Progenitor cell of endocrine pancreas (in vitro differentiated cells): ENCODE measurements around the gene CCBE1. TPM values are rescaled to one million over a fixed set of nuclear protein-coding genes. Genes with fewer than 3 reads are reported as not detected.

Experiments
- DNase-seq: peaks from one replicate; pipeline ENCODE4 v3.0.0; 2021; ENCODE audit warnings: low spot score; ENCODE audit not compliant: unreplicated experiment
- H3K27ac Mint-ChIP-seq: 2 replicates; pipeline ENCODE4 v1.8.0; 2021; ENCODE audit warnings: mild to moderate bottlenecking, moderate library complexity, mixed read lengths
- H3K27me3 Mint-ChIP-seq: 2 replicates; pipeline ENCODE4 v1.8.0; 2021; ENCODE audit warnings: mixed read lengths
- H3K36me3 Mint-ChIP-seq: 2 replicates; pipeline ENCODE4 v1.8.0; 2022; ENCODE audit warnings: mixed read lengths; ENCODE audit not compliant: insufficient read depth
- H3K4me1 Mint-ChIP-seq: 2 replicates; pipeline ENCODE4 v1.8.0; 2021; ENCODE audit warnings: low read depth, mixed read lengths
- H3K4me3 Mint-ChIP-seq: 2 replicates; pipeline ENCODE4 v1.8.0; 2021; ENCODE audit warnings: low read depth, mild to moderate bottlenecking, moderate library complexity, mixed read lengths
- H3K9me3 Mint-ChIP-seq: 2 replicates; pipeline ENCODE4 v1.8.0; 2021; ENCODE audit warnings: low read depth, mixed read lengths
- total RNA-seq: library from RNA; stranded (reverse); gene quantifications from 2 replicates; pipeline ENCODE4 v1.2.1, GENCODE V29; 2021
- TF ChIP-seq, protein P1 (sequence below): fragments of 200-600 bp; sonication (generic); IDR thresholded peaks from one replicate; pipeline ENCODE4 v1.5.0; 2021; ENCODE audit warnings: antibody characterized with exemption, mild to moderate bottlenecking; ENCODE audit not compliant: unreplicated experiment

The CCBE1 gene
- total RNA-seq, 1 donor from 2014 or later = 1.2 TPM

GRCh38 chr18:59540346-59540745 lies 156.9 kb downstream of the CCBE1 start:
- DNase-seq = no peak
- Mint-ChIP-seq H3K9me3 (no peaks in the 10 kb centered on the region), H3K4me3 (no peak overlapping the region), H3K4me1 (no peaks in the 10 kb centered on the region), H3K36me3 (no peaks in the 10 kb centered on the region), H3K27me3 (peaks cover 18% of the 10 kb centered on the region), H3K27ac (no peak overlapping the region)
- TF ChIP-seq, protein P1, sequence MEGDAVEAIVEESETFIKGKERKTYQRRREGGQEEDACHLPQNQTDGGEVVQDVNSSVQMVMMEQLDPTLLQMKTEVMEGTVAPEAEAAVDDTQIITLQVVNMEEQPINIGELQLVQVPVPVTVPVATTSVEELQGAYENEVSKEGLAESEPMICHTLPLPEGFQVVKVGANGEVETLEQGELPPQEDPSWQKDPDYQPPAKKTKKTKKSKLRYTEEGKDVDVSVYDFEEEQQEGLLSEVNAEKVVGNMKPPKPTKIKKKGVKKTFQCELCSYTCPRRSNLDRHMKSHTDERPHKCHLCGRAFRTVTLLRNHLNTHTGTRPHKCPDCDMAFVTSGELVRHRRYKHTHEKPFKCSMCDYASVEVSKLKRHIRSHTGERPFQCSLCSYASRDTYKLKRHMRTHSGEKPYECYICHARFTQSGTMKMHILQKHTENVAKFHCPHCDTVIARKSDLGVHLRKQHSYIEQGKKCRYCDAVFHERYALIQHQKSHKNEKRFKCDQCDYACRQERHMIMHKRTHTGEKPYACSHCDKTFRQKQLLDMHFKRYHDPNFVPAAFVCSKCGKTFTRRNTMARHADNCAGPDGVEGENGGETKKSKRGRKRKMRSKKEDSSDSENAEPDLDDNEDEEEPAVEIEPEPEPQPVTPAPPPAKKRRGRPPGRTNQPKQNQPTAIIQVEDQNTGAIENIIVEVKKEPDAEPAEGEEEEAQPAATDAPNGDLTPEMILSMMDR = no peak

- TF ChIP-seq, protein P1 = no peak
- no peaks in the 10 kb centered on the region for H3K36me3 Mint-ChIP-seq
- H3K27me3 Mint-ChIP-seq = peaks cover 19% of the 10 kb centered on the region
- H3K27ac Mint-ChIP-seq = no peak overlapping the region
- H3K4me3 Mint-ChIP-seq = no peak overlapping the region
- no peaks in the 10 kb centered on the region for H3K9me3 Mint-ChIP-seq
- no peaks in the 10 kb centered on the region for H3K4me1 Mint-ChIP-seq
- no peak for DNase-seq
Measured at GRCh38 chr18:59539108-59539507, 158.1 kb downstream of the CCBE1 start.

- no peaks in the 10 kb centered on the region for H3K9me3 Mint-ChIP-seq
- no peaks in the 10 kb centered on the region for H3K4me1 Mint-ChIP-seq
- H3K27ac Mint-ChIP-seq = no peak overlapping the region
- no peak for DNase-seq
- peaks cover 23% of the 10 kb centered on the region for H3K27me3 Mint-ChIP-seq
- H3K36me3 Mint-ChIP-seq = no peaks in the 10 kb centered on the region
- no peak overlapping the region for H3K4me3 Mint-ChIP-seq
- TF ChIP-seq, protein P1 = no peak
Measured at GRCh38 chr18:59537579-59537978, 159.6 kb downstream of the CCBE1 start.

DNA sequence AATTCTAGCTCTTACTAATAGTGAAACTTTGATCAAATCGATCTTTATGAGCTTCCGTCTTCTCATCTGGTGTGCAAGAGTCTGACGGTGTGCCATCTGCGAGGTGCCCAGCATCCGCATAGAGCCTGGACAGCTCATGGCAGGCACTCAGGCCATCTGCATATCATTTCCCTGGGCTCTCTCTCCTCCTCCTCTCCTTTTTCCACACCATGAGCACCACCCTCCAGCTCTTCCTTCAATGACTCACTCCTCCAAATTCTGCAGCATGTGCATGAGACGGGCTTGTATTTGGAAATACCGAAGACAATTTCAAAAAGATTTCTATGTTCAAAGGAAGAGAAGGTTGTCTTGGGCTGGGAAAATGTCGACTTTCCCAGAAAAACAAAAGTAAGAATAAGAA lies 161.1 kb downstream of the CCBE1 start:
- H3K9me3 Mint-ChIP-seq = no peaks in the 10 kb centered on the region
- no peaks in the 10 kb centered on the region for H3K36me3 Mint-ChIP-seq
- no peak overlapping the region for H3K27ac Mint-ChIP-seq
- no peak overlapping the region for H3K4me3 Mint-ChIP-seq
- no peak for DNase-seq
- TF ChIP-seq, protein P1 = no peak
- H3K27me3 Mint-ChIP-seq = peaks cover 23% of the 10 kb centered on the region
- no peaks in the 10 kb centered on the region for H3K4me1 Mint-ChIP-seq

DNA sequence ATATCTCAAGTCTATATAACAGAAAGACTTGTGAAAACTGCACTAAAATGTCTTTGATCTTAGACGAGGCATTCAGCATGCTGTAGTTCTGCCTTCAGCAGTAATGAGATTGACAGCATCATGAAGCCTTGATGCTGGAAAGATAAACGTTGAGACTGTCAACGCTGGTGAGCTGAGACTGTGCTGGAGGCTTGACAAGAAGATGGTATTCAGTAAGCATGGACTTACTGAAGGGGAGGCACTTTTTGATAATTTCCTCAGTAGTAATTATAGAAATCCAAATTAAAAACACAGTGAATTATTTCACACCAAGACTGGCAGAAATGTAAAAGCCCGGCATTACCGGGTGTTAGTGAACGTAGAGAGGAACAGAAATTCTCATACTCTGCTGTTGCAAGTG lies 162.2 kb downstream of the CCBE1 start:
- H3K9me3 Mint-ChIP-seq = no peaks in the 10 kb centered on the region
- no peaks in the 10 kb centered on the region for H3K36me3 Mint-ChIP-seq
- H3K27me3 Mint-ChIP-seq = peaks cover 22% of the 10 kb centered on the region
- H3K27ac Mint-ChIP-seq = no peak overlapping the region
- no peaks in the 10 kb centered on the region for H3K4me1 Mint-ChIP-seq
- TF ChIP-seq, protein P1 = no peak
- no peak for DNase-seq
- H3K4me3 Mint-ChIP-seq = no peak overlapping the region
